ENCODE data around the gene PGA4. TPM values are rescaled to one million over a fixed set of nuclear protein-coding genes. Genes with fewer than 3 reads are reported as not detected.

Gene PGA4
- total RNA-seq, 1 donor from 2014 or later, result not detected

DNA sequence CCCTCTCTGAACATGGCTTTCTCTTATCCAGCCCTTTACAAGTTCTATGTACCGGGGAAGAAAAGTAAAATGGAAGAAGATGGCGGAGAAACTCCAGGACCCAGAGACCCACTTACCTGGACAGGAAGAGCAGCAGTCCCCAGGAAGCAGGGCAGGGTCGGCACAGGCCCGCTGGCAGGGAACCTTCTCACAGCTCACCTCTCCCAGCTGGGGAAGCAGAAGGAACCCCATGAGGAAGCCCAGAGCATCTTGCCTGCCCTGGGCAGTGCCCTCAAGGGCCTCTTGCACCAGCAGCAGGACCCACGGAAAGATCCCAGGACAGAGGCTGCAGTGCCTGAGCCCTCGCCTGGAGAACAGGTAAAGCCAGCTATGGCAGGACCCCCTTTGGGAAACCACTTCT, 42.2 kb downstream of the PGA4 start:
- Histone ChIP-seq H3K36me3 (ENCODE audit: control insufficient read depth, insufficient read depth, low read length) (no peaks in the 10 kb centered on the region), H3K27me3 (ENCODE audit: control insufficient read depth, insufficient read depth, low read length) (no peaks in the 10 kb centered on the region), H3K4me3 (ENCODE audit: low read depth, low read length) (no peak overlapping the region)
- no peak for DNase-seq (ENCODE audit: low read depth)
- TF ChIP-seq, protein P1, sequence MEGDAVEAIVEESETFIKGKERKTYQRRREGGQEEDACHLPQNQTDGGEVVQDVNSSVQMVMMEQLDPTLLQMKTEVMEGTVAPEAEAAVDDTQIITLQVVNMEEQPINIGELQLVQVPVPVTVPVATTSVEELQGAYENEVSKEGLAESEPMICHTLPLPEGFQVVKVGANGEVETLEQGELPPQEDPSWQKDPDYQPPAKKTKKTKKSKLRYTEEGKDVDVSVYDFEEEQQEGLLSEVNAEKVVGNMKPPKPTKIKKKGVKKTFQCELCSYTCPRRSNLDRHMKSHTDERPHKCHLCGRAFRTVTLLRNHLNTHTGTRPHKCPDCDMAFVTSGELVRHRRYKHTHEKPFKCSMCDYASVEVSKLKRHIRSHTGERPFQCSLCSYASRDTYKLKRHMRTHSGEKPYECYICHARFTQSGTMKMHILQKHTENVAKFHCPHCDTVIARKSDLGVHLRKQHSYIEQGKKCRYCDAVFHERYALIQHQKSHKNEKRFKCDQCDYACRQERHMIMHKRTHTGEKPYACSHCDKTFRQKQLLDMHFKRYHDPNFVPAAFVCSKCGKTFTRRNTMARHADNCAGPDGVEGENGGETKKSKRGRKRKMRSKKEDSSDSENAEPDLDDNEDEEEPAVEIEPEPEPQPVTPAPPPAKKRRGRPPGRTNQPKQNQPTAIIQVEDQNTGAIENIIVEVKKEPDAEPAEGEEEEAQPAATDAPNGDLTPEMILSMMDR (IDR thresholded peaks at IDR 0.05; ENCODE audit: insufficient read depth, low read length, poor library complexity, severe bottlenecking), result no peak

DNA sequence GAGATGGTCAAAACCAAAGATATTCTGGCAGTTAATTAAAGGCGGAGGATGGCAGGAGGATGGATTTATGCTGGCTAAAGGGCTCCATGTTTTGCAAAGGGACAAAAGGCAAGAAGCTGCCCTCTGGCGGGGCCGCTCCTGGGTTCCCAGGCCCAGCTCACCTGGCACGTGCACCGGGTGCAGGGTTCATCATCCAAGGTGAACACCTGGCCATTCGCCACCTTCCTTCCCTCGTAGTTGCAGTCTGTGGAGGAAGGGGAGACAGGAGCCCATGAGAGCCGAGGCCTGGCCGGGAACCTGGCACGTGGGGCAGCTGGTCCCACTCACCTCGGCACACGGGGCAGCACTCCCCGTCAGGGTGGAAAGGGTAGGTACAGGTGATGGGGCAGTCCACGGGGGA, 42.6 kb downstream of the PGA4 start:
- TF ChIP-seq, protein P1 (IDR thresholded peaks at IDR 0.05; ENCODE audit: insufficient read depth, low read length, poor library complexity, severe bottlenecking), result no peak
- H3K27me3 ChIP-seq (ENCODE audit: control insufficient read depth, insufficient read depth, low read length), result no peaks in the 10 kb centered on the region
- no peak for DNase-seq (ENCODE audit: low read depth)
- no peaks in the 10 kb centered on the region for H3K36me3 ChIP-seq (ENCODE audit: control insufficient read depth, insufficient read depth, low read length)
- no peak overlapping the region for H3K4me3 ChIP-seq (ENCODE audit: low read depth, low read length)

DNA sequence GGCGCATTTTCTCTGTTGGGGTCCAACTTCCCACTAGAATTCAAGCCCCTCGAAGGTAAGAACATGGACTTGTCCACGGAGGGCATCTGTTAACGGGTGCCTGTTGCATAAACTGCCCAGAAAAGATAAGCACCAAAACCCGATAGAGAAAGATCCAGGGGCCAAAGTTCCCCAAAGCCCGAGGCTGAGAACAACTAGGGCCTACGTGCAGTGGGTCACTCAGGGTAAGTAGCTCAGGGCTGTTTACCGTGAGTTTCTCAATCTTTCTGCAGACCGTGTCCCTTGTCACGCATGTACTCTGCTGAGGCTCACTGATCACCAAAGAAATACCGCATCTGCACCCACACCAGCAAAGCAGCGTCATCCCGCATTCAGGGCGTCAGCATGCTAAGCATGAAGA, 43.2 kb downstream of the PGA4 start:
- no peak overlapping the region for H3K4me3 ChIP-seq (ENCODE audit: low read depth, low read length)
- no peaks in the 10 kb centered on the region for H3K36me3 ChIP-seq (ENCODE audit: control insufficient read depth, insufficient read depth, low read length)
- DNase-seq (ENCODE audit: low read depth), result no peak
- TF ChIP-seq, protein P1 (IDR thresholded peaks at IDR 0.05; ENCODE audit: insufficient read depth, low read length, poor library complexity, severe bottlenecking), result no peak
- no peaks in the 10 kb centered on the region for H3K27me3 ChIP-seq (ENCODE audit: control insufficient read depth, insufficient read depth, low read length)

DNA sequence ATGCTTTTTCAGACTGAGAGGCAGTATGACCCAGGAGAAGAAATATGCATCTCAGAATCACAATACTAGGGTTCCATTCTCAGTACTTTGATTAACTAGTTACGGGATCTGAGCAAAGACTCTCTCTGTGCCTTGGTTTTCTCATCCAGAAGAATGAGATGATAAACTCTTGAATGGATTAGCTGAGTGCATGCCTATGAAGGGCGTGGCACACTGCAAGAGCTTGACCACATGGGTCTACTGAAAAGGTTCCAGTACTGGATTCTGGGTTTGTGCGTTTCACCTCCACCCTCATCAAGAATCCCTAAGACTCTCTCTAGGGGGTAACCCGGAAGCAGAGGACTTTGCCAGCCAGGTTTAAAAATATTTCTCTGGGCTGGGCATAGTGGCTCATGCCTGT, 44.5 kb downstream of the PGA4 start:
- DNase-seq (ENCODE audit: low read depth), result no peak
- H3K27me3 ChIP-seq (ENCODE audit: control insufficient read depth, insufficient read depth, low read length), result no peaks in the 10 kb centered on the region
- no peak overlapping the region for H3K4me3 ChIP-seq (ENCODE audit: low read depth, low read length)
- no peaks in the 10 kb centered on the region for H3K36me3 ChIP-seq (ENCODE audit: control insufficient read depth, insufficient read depth, low read length)
- TF ChIP-seq, protein P1 (IDR thresholded peaks at IDR 0.05; ENCODE audit: insufficient read depth, low read length, poor library complexity, severe bottlenecking), result no peak

DNA sequence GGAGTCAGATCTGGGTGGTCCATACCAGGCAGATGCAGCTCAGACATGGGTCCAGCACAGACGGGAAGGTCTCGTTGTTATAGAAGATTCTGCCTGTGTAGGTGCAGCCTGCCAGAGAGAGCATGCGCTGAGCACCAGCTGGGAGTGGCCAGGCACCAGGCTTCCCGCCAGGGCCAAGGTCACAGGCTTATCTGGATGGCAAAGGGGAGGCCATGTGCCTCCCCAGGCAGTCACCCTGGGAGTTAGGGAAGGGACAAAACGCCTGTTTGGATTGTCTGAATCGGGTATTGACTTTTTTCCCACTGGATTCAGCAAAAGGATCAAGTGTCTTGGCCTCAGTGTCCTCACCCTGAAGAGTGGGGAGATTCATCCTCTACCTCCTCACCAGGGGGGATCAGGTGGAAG, 45.3 kb downstream of the PGA4 start:
- H3K4me3 ChIP-seq (ENCODE audit: low read depth, low read length), result no peak overlapping the region
- no peaks in the 10 kb centered on the region for H3K27me3 ChIP-seq (ENCODE audit: control insufficient read depth, insufficient read depth, low read length)
- TF ChIP-seq, protein P1 (IDR thresholded peaks at IDR 0.05; ENCODE audit: insufficient read depth, low read length, poor library complexity, severe bottlenecking), result no peak
- no peaks in the 10 kb centered on the region for H3K36me3 ChIP-seq (ENCODE audit: control insufficient read depth, insufficient read depth, low read length)
- DNase-seq (ENCODE audit: low read depth), result no peak

DNA sequence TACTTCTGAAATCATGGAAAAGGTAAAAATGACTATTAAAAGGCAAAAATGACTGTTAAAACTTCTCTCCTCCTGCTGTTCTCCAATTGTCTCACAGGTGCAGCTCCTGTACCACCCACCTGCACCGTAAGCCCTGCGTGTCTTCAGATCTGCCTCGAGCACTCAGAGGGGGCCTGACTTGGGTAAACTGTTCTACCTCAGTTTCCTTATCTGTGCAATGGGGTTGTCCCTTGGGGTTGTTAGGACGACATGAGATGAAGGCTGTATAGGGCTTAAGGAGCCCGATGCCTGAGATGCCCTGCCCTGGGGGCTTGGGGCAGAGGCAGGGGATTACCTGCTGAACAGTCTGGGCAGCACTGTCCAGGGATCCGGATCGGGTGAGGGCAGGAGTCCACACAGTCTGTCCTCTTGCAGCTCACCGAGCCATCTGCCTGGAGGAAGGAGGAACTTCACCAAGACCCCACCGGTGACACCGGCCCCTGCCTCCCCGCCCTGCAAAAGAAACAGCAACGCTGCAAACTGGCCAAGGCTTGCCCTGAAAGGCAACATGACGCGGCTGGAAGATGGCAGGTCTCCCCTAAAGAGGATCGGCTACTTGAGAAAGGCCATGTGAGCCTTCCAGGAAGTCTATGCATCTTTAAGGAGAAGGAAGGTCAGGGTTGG, 46.6 kb downstream of the PGA4 start:
- no peaks in the 10 kb centered on the region for H3K36me3 ChIP-seq (ENCODE audit: control insufficient read depth, insufficient read depth, low read length)
- TF ChIP-seq, protein P1 (IDR thresholded peaks at IDR 0.05; ENCODE audit: insufficient read depth, low read length, poor library complexity, severe bottlenecking), result no peak
- no peaks in the 10 kb centered on the region for H3K27me3 ChIP-seq (ENCODE audit: control insufficient read depth, insufficient read depth, low read length)
- DNase-seq (ENCODE audit: low read depth), result no peak
- no peak overlapping the region for H3K4me3 ChIP-seq (ENCODE audit: low read depth, low read length)
